GM13976 (cell line): ENCODE results near the gene GPHA2.

Experiments
- DNase-seq: peaks from one replicate; pipeline ENCODE4 v3.0.0; 2012; ENCODE audit warnings: low spot score
- CTCF ChIP-seq: IDR thresholded peaks from 2 replicates; pipeline ENCODE4 v1.5.1; 2012; ENCODE audit warnings: borderline replicate concordance, mild to moderate bottlenecking; ENCODE audit not compliant: insufficient read depth; ENCODE audit errors: extremely low read depth, missing control alignments, control extremely low read depth
- in situ Hi-C: fragments of 300-500 bp; cut with MboI; formaldehyde crosslinking; loops from one replicate; pipeline ENCODE4 v1.12.0; 2022; ENCODE audit warnings: low sequenced_read_pairs, mixed read lengths, inconsistent platforms; ENCODE audit not compliant: unreplicated experiment

The GPHA2 gene

GRCh38 chr11:64931290-64931689, 4.4 kb downstream of the GPHA2 start:
- in situ Hi-C loops = no loop called here
- DNase-seq = no peak
- TF ChIP-seq CTCF = no peak

- DNase-seq = no peak
- TF ChIP-seq CTCF = no peak
- in situ Hi-C loops = no loop called here
These were observed 5.4 kb downstream of the GPHA2 start for GRCh38 chr11:64930340-64930739.

GRCh38 chr11:64929625-64930024, 6.1 kb downstream of the GPHA2 start:
- DNase-seq = no peak
- in situ Hi-C loops = no loop called here
- TF ChIP-seq CTCF = no peak

- DNase-seq = no peak
- TF ChIP-seq CTCF = no peak
- in situ Hi-C loops = no loop called here
These were observed 6.7 kb downstream of the GPHA2 start for GRCh38 chr11:64928957-64929356.

- in situ Hi-C loops = no loop called here
- TF ChIP-seq CTCF = no peak
- no peak for DNase-seq
These were observed 9.0 kb downstream of the GPHA2 start for GRCh38 chr11:64926689-64927088.

- no peak for DNase-seq
- in situ Hi-C loops = no loop called here
- no peak for TF ChIP-seq CTCF
These were observed 9.9 kb downstream of the GPHA2 start for GRCh38 chr11:64925536-64926436.
